Heart left ventricle (tissue), 16 donors: ENCODE measurements around the gene DCPS. TPM values are rescaled to one million over a fixed set of nuclear protein-coding genes. Genes with fewer than 3 reads are reported as not detected.

Experiments
- ATAC-seq, 4 donors: fragments of 200-7000 bp; cut with Tn5 transposase; one replicate each; pipeline ENCODE4 v1.9.1; 2020 to 2022; ENCODE audit warnings: moderate library complexity in 4 of 4, mild to moderate bottlenecking in 3 of 4, moderate number of reproducible peaks in 1 of 4
- DNase-seq, 5 donors: peaks; one replicate each; pipeline ENCODE4 v3.0.0-alpha.2; 2020
- H3K27ac ChIP-seq, 12 donors: fragments of 200-600 bp; sonication (generic) in 4 of 12; one replicate each; pipeline versions ENCODE4 v1.5.0 to v1.8.0; 2016 to 2022; ENCODE audit warnings: mild to moderate bottlenecking in 2 of 12
- H3K27me3 ChIP-seq, 9 donors: fragments of 200-600 bp; sonication (generic) in 2 of 9; one replicate each; pipeline versions ENCODE4 v1.5.1 to v1.8.0; 2016 to 2022; ENCODE audit warnings: mild to moderate bottlenecking in 3 of 9
- H3K36me3 ChIP-seq, 9 donors: fragments of 200-600 bp; sonication (generic) in 2 of 9; one replicate each; pipeline versions ENCODE4 v1.5.0 to v1.8.0; 2018 to 2022; ENCODE audit warnings: mild to moderate bottlenecking in 2 of 9
- H3K4me1 ChIP-seq, 12 donors: fragments of 200-600 bp; sonication (generic) in 4 of 12; one replicate each; pipeline versions ENCODE4 v1.5.0 to v1.8.0; 2016 to 2022; ENCODE audit warnings: mild to moderate bottlenecking in 3 of 12
- H3K4me3 ChIP-seq, 12 donors: fragments of 200-600 bp; sonication (generic) in 4 of 12; one replicate each; pipeline versions ENCODE4 v1.5.0 to v1.8.0; 2017 to 2022; ENCODE audit warnings: mild to moderate bottlenecking in 9 of 12, moderate library complexity in 4 of 12
- H3K9me3 ChIP-seq, 12 donors: fragments of 200-600 bp; sonication (generic) in 4 of 12; one replicate each; pipeline versions ENCODE4 v1.5.0 to v1.8.0; 2016 to 2022; ENCODE audit warnings: mild to moderate bottlenecking in 1 of 12
- POLR2A ChIP-seq, 2 donors: fragments of 450-650 bp; IDR thresholded peaks; one replicate each; pipeline ENCODE4 v1.6.1; 2017; ENCODE audit warnings: antibody characterized with exemption in 2 of 2, mild to moderate bottlenecking in 2 of 2, moderate library complexity in 2 of 2
- WGBS, 4 donors: extraction: QIAGEN DNeasy Blood & Tissue Kit in 2 of 4; methylation state at CpG; one replicate each; pipeline versions ENCODE4 v1.1.5 to v1.1.7; 2013 to 2018; 5-methylcytosine and 5-hydroxymethylcytosine counted together
- intact Hi-C, 10 donors: fragments of 100-400 bp; cut with DNase I; formaldehyde crosslinking; loops; one replicate each; pipeline versions ENCODE4 v1.11.1 to v1.14.2; 2022
- polyA plus RNA-seq, 2 donors: library from polyadenylated mRNA; stranded (reverse); fragments of 200-250 nt; gene quantifications; one replicate each; pipeline ENCODE4 v1.2.3, GENCODE V29; 2013
- total RNA-seq, 9 donors: library from RNA; depleted of rRNA in 2 of 9; stranded (reverse); fragments of >200 nt in 2 of 9; fragmentation: NEBNext Ultra II Directional in 3 of 9; extraction: Animal tissue kit (Norgen Biotek cat#: 25700) in 3 of 9; gene quantifications; one replicate each; pipeline versions ENCODE4 v1.1.0 to v1.2.4, GENCODE V29; 2016 to 2023
- TF ChIP-seq, protein P1 (sequence below), 12 donors: fragments of 200-600 bp; sonication (generic) in 4 of 12; IDR thresholded peaks; one replicate each; pipeline versions ENCODE4 v1.5.0 to v1.8.0; 2018 to 2022; ENCODE audit warnings: antibody characterized with exemption in 12 of 12, mild to moderate bottlenecking in 5 of 12
- donor health status: ischemic (EF 13 %, LVEDD 7.1; RV severe dilation, severe dysfunction).
- donor health status: healthy with polysubstance abuse.
- donor health status: DM: no; HTN: yes; CAD: no.
- donor health status: DM: no; HTN: no; CAD: no.
- donor health status: ischemic (EF 25% LVEDD 6.9; RV normal size, moderate dysfunction).
- donor health status: ischemic (EF 25% LVEDD 5.7; RV mildly dilated, moderate dysfunction).
- donor health status: healthy.
- donor health status: DM: yes; HTN: yes; CAD: no.
- donor health status: ischemic (EF 35%, LVEDD 5.7; RV mildly dilated, moderate dysfunction).
- donor health status: nonischemic (EF 11% LVEDD 7.7; RV severe dilation, severe dysfunction).
- donor health status: DM: yes; HTN: yes; CAD: no.
- donor health status: PGD.
- donor health status: ischemic (EF 29% LVEDD 5.4; RV normal size, mild dysfunction).
- donor health status: nonischemic (EF 23%, LVEDD 6.1; RV moderate dilation, normal function).

DCPS gene
- total and polyA plus RNA-seq, 11 donors, result 7.7 to 18.9 (median 11.1) TPM

DNA sequence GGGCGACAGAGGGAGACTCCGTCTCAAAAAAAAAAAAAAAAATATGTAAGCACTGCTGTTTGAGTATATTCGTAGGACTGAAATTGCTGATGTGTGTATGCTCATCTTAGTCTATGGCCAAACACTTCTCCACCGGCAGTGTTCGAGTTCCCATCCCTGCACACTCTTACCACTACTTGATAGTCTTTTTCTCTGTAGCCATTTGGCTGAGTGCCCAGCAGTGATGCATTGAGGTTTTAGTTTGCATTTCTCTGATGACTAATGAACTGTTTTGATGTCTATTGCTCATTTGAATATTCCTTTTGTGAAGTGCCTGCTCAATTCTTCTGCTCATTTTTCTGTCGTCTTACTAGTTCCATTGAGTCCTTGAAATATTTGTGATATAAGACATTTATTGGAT is 19.0 kb upstream of the DCPS start:
- peaks cover 0 to 45% (median 9%) of the 10 kb centered on the region in 12 donors for H3K4me1 ChIP-seq
- ATAC-seq (no peak), DNase-seq (peak in 2 of 5 donors; percentile 53 to 71)
- WGBS, 4 donors, result 58 to 72% (median 66%) methylated on average over 6 of the region's 6 CpGs
- peaks cover 0 to 29% (median 11%) of the 10 kb centered on the region in 9 donors for H3K36me3 ChIP-seq
- no peak overlapping the region for H3K27ac ChIP-seq
- intact Hi-C loops, result no loop called here
- peak overlapping the region in 1 of 12 donors; percentile 8 for H3K4me3 ChIP-seq
- no peak for TF ChIP-seq POLR2A (IDR thresholded peaks at IDR 0.05)
- TF ChIP-seq, protein P1, sequence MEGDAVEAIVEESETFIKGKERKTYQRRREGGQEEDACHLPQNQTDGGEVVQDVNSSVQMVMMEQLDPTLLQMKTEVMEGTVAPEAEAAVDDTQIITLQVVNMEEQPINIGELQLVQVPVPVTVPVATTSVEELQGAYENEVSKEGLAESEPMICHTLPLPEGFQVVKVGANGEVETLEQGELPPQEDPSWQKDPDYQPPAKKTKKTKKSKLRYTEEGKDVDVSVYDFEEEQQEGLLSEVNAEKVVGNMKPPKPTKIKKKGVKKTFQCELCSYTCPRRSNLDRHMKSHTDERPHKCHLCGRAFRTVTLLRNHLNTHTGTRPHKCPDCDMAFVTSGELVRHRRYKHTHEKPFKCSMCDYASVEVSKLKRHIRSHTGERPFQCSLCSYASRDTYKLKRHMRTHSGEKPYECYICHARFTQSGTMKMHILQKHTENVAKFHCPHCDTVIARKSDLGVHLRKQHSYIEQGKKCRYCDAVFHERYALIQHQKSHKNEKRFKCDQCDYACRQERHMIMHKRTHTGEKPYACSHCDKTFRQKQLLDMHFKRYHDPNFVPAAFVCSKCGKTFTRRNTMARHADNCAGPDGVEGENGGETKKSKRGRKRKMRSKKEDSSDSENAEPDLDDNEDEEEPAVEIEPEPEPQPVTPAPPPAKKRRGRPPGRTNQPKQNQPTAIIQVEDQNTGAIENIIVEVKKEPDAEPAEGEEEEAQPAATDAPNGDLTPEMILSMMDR (IDR thresholded peaks at IDR 0.05), result no peak
- H3K27me3 ChIP-seq, result no peaks in the 10 kb centered on the region
- H3K9me3 ChIP-seq, result no peaks in the 10 kb centered on the region

DNA sequence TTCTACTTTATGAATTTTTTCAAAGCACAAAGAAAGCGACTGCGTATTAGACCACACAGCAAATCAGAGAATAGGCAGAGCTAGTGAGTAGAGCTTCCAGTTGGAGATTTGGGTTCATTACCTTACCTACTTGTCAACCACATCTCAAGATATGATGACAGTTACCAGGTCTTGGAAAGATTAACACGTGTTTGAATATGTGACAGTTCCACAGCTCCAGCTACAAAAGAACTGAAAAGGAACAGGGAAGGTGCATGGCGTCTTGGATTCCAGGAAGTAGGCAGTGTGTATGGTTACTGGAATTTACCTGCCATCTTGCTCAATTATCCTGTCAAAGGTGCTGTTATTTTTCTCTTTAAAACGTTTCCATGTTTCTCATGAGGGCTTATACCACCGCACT is 15.6 kb upstream of the DCPS start:
- no peak for TF ChIP-seq POLR2A (IDR thresholded peaks at IDR 0.05)
- TF ChIP-seq, protein P1 (IDR thresholded peaks at IDR 0.05), result no peak
- intact Hi-C loops, result no loop called here
- peaks cover 0 to 20% (median 1%) of the 10 kb centered on the region in 12 donors for H3K4me1 ChIP-seq
- no peaks in the 10 kb centered on the region for H3K9me3 ChIP-seq
- H3K27me3 ChIP-seq, result no peaks in the 10 kb centered on the region
- no peak overlapping the region for H3K4me3 ChIP-seq
- WGBS, 4 donors, result 77 to 81% (median 80%) methylated on average over 6 of the region's 6 CpGs
- no peak for ATAC-seq
- H3K36me3 ChIP-seq, result peaks cover 0 to 61% (median 39%) of the 10 kb centered on the region in 9 donors
- no peak overlapping the region for H3K27ac ChIP-seq
- no peak for DNase-seq

DNA sequence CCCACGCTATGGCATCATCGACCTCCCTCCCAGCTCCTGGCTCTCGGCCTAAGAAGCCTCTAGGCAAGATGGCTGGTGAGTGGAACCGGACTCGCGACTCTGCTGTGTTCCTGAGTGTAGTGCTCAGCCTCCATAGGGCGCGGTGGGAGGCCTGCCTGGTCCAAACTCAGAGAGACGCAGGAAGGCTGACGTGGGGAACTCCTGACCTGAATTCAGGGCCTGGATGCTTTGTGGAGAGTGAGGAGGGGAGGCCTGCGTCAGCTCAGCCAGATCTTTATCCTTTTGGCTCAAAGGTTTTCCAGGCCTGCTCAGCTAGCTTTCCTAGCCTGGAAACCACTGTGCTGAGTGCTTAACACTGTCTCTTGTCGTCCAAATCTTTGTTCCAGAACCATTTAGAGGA is 13.0 kb upstream of the DCPS start:
- no peak for DNase-seq

DNA sequence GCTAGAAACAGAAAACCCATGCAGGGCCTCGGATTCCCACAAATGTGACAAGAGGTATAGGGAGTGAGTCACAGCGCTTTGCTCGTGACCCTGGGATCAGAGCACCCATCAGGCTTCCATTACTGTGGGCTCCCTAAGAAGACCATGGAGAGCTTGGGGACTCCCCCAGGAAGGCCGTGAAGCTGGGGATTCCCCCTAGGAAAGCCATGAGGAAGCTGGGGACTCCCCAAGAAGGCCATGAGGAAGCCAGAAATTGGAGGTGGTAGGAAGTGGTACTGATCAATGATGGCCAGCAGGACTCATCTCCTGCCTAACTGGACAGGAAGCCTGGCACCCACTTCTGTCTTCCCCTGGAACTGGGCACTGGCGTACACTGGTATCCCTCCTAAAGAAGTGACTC is 10.1 kb upstream of the DCPS start:
- WGBS, 4 donors, result 75 to 87% (median 81%) methylated on average over 5 of the region's 5 CpGs
- intact Hi-C loops, result no loop called here
- Histone ChIP-seq H3K27ac (no peak overlapping the region), H3K4me3 (no peak overlapping the region), H3K36me3 (peaks cover 0 to 75% (median 65%) of the 10 kb centered on the region in 9 donors), H3K9me3 (no peaks in the 10 kb centered on the region), H3K27me3 (no peaks in the 10 kb centered on the region), H3K4me1 (no peaks in the 10 kb centered on the region)
- peak in 2 of 4 donors; percentile 13 to 28 for ATAC-seq
- TF ChIP-seq, protein P1 (IDR thresholded peaks at IDR 0.05), result no peak
- no peak for TF ChIP-seq POLR2A (IDR thresholded peaks at IDR 0.05)
- no peak for DNase-seq

More for the DNA sequence above, 13.0 kb upstream of the DCPS start:
- peaks cover 0 to 80% (median 62%) of the 10 kb centered on the region in 9 donors for H3K36me3 ChIP-seq
- no peak overlapping the region for H3K27ac ChIP-seq
- no peak overlapping the region for H3K4me3 ChIP-seq
- no peaks in the 10 kb centered on the region for H3K4me1 ChIP-seq
- intact Hi-C loops, result no loop called here
- no peaks in the 10 kb centered on the region for H3K27me3 ChIP-seq
- no peak for TF ChIP-seq POLR2A (IDR thresholded peaks at IDR 0.05)
- TF ChIP-seq, protein P1 (IDR thresholded peaks at IDR 0.05), result no peak
- WGBS, 4 donors, result 82 to 90% (median 83%) methylated on average over 10 to 12 of the region's 12 CpGs
- peak in 1 of 4 donors; percentile 8 for ATAC-seq
- no peaks in the 10 kb centered on the region for H3K9me3 ChIP-seq
